ENCODE measurements around the gene ZFP36L1.

GRCh38 chr14:68762953-68763764 lies 29.7 kb downstream of the ZFP36L1 start:
- TF ChIP-seq POLR2AphosphoS5 (IDR thresholded peaks at IDR 0.05) (no peak), POLR2A (IDR thresholded peaks at IDR 0.05) (no peak), CTCF (IDR thresholded peaks at IDR 0.05) (no peak), EP300 (IDR thresholded peaks at IDR 0.05) (no peak)
